Measurements from ENCODE around the gene RADIL. TPM values are rescaled to one million over a fixed set of nuclear protein-coding genes. Genes with fewer than 3 reads are reported as not detected.

The RADIL gene
- total and polyA plus RNA-seq, 3 experiments from 2014 or later, result 0.04 to 0.20 TPM; not detected in 1

DNA sequence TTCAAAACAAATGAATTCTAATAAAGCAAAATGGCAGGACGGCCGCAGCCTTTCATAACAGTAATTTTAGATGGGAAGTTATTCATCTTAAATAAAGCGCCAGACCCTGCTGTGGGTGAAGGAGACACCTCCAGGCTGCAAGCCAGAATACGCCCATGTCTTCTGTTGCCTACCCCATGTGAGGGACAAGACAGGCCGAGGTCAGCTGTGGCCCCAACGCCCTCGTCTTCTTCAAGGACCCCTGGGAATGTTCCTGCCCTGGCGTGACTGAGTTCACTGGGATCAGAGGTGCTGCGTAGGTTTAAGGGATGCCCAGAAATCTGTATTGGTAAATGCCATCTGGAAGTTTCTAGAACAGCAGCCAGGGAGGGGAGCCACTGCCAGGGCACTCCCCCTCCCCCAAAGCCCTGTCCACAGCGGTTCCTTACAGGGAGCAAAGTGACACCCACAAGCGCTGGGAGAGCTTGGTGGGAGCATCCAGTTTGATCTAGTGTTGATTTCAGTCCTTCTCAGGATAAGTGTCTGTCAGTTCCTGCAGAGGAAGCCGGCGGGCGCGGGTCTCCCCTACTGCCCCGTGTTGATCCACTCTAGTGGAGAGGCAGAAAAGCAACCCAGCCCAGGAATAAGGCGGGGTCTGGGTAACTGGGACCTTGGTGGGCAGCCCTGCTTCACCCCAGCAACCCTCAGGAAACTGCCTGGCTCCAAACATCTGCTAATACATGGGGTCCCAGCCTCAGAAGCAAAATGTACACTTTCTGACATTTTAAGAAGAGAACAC lies 42.3 kb downstream of the RADIL start:
- Histone ChIP-seq H3K4me3 (ENCODE audit: low read length) (no peak overlapping the region), H3K9me3 (ENCODE audit: low read length) (no peaks in the 10 kb centered on the region), H3K27me3 (ENCODE audit: insufficient read depth, low read length, poor library complexity, severe bottlenecking) (no peaks in the 10 kb centered on the region), H3K36me3 (ENCODE audit: insufficient read depth, low read length) (no peaks in the 10 kb centered on the region), H3K4me1 (ENCODE audit: insufficient read depth, low read length) (no peaks in the 10 kb centered on the region), H3K27ac (ENCODE audit: low read depth, low read length) (no peak overlapping the region)
- CTCF ChIA-PET, result no interaction called here
- DNase-seq, result no peak
- H3K9me3 Mint-ChIP-seq, result no peaks in the 10 kb centered on the region
- H3K4me1 Mint-ChIP-seq, result peaks cover 0 to 3% (median 0%) of the 10 kb centered on the region in 3 donors
- H3K27me3 Mint-ChIP-seq, result peaks cover 7 to 18% of the 10 kb centered on the region in 2 donors
- POLR2A ChIA-PET, result no interaction called here
- no peaks in the 10 kb centered on the region for H3K36me3 Mint-ChIP-seq
- no peak overlapping the region for H3K4me3 Mint-ChIP-seq
- no peak overlapping the region for H3K27ac Mint-ChIP-seq

DNA sequence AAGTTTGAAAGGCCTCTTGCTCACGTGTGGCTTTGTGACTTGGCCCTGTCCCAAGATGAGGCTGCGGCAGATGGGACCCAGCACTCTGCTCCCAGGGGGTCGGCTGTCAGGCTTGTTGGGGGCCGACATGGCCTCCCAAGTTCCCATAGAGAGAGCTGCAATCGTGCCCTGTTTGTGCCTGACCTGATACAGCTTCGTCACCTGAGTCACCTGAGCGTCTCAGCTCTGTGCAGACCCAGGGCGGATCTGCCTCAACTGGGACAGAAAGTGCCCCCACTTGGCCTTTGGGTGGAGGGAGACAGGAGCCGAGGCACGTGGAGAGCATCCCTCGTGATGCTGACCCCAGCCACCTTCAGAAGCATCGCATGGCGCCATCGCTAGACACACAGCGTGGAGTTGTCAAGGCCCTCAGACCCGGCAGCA lies 43.4 kb downstream of the RADIL start:
- no peaks in the 10 kb centered on the region for H3K27me3 ChIP-seq (ENCODE audit: insufficient read depth, low read length, poor library complexity, severe bottlenecking)
- CTCF ChIA-PET, result no interaction called here
- Mint-ChIP-seq H3K27ac (no peak overlapping the region), H3K9me3 (no peaks in the 10 kb centered on the region), H3K4me1 (no peaks in the 10 kb centered on the region), H3K36me3 (no peaks in the 10 kb centered on the region), H3K27me3 (peaks cover 2 to 11% of the 10 kb centered on the region in 2 donors), H3K4me3 (no peak overlapping the region)
- H3K36me3 ChIP-seq (ENCODE audit: insufficient read depth, low read length), result no peaks in the 10 kb centered on the region
- H3K9me3 ChIP-seq (ENCODE audit: low read length), result no peaks in the 10 kb centered on the region
- H3K4me1 ChIP-seq (ENCODE audit: insufficient read depth, low read length), result no peaks in the 10 kb centered on the region
- no peak overlapping the region for H3K27ac ChIP-seq (ENCODE audit: low read depth, low read length)
- DNase-seq, result no peak
- H3K4me3 ChIP-seq (ENCODE audit: low read length), result no peak overlapping the region
- POLR2A ChIA-PET, result no interaction called here

DNA sequence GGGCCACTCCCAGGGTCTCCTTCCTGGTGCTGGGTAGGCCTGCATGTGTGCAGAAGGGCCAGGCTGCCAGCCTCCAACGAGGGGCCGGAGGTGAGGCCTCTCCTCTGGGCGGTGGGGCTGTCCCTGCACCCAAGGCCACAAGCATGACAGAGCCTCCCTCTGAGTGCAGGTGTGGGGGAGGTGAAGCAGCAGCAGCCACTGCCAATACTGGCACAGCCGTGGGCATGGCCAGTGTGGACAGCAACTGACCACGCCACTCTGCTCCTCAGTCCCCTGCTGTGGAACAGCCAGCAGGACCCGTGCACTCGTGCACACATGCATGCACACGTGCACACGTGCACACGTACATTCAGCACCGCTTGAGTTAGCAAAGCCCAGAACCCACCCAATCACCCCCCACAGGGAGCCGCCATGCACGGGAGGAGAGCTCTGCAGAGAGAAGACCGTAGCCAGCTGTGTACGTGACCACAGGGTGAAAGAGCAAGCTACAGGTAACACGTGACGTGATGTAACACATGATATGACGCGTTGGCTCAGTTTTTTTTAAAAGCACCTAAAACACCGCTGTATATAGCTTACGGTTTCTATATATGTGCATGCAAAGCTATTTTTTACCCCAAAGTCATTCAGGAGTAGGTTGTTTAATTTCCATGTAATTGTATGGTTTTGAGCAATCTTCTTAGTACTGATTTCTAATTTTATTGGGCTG lies 44.7 kb downstream of the RADIL start:
- POLR2A ChIA-PET, result no interaction called here
- no peaks in the 10 kb centered on the region for H3K4me1 Mint-ChIP-seq

DNA sequence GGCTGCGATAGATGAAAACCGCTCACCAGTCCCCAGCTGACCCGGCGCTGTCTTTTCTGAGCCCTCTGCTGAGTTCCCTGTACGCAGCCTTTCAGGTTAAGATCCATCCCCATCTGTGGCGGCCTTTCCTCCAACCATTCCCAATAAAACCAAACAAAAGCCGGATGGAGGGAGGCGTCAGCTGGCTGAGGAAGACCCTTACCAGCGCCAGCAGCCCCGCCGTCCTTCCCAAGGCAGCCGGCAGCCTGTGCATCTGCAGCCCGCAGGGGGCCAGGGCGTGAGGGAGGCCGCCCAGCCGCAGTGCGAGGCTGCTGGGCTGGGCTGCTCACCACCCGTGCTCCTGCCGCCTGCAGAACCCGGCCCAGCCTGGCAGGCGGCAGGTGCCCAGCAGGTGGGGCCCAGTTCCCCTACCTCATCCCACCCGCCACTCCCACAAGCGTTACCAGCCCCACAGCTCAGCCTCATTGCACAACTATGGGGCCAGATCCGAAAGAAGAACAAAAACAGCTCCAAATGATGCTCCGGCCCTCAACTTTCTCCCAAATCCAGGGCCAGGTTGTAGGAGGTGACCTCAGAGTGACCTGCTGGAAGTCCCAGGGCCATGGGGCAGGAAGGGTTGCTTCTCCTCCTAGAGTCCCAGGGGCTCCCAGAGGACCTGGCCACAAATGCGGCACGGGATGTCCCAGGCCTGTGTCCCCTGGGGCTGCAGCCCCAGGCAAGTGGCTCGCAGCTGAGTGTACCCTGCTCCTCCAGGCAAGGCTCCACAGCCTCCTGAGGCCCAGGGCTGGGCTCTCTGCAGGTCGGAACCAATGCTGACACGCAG lies 45.5 kb downstream of the RADIL start:
- H3K27ac Mint-ChIP-seq, result no peak overlapping the region
- POLR2A ChIA-PET, result no interaction called here

More for the DNA sequence above, 44.7 kb downstream of the RADIL start:
- H3K36me3 Mint-ChIP-seq, result no peaks in the 10 kb centered on the region
- no peak for DNase-seq
- Histone ChIP-seq H3K27ac (ENCODE audit: low read depth, low read length) (no peak overlapping the region), H3K9me3 (ENCODE audit: low read length) (no peaks in the 10 kb centered on the region), H3K4me1 (ENCODE audit: insufficient read depth, low read length) (no peaks in the 10 kb centered on the region), H3K4me3 (ENCODE audit: low read length) (no peak overlapping the region), H3K36me3 (ENCODE audit: insufficient read depth, low read length) (no peaks in the 10 kb centered on the region), H3K27me3 (ENCODE audit: insufficient read depth, low read length, poor library complexity, severe bottlenecking) (no peaks in the 10 kb centered on the region)
- H3K27ac Mint-ChIP-seq, result no peak overlapping the region
- CTCF ChIA-PET, result no interaction called here
- H3K4me3 Mint-ChIP-seq, result no peak overlapping the region
- H3K27me3 Mint-ChIP-seq, result peaks cover 2 to 8% of the 10 kb centered on the region in 2 donors
- no peaks in the 10 kb centered on the region for H3K9me3 Mint-ChIP-seq

DNA sequence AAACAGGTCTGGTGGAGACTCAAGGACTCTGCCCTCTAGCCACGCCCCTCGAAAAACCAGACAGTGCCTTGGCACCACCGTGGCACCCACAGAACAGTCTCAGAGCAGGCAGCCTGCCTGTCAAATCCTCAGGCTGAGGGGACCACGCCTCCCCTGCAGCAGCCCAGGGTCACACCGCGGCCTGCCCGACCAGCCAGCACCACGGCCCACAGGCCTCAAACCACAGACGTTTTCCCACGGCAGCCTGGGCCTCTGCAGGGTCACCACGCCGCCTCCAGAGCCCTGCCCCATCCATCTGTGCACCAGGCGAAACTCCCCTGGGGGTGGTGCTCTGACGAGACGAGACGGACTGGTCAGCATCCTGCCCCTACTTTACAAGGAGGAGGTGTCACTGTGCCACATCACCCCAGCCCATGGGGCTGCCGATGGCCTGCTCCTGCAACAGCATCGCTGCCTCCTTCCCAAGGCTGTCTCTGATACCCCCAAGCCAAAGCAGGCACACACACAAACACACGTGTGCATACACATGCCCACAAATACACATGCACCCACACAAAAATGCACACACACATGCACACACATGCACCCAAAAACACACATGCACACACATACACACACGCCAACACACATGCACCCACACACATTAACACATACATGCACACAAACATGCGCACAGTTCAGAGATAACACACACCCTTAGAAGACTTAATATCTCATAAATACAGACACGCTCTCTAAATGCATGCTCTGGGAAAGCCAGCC lies 46.3 kb downstream of the RADIL start:
- Histone ChIP-seq H3K27ac (ENCODE audit: low read depth, low read length) (no peak overlapping the region), H3K4me3 (ENCODE audit: low read length) (no peak overlapping the region), H3K4me1 (ENCODE audit: insufficient read depth, low read length) (no peaks in the 10 kb centered on the region), H3K36me3 (ENCODE audit: insufficient read depth, low read length) (no peaks in the 10 kb centered on the region), H3K27me3 (ENCODE audit: insufficient read depth, low read length, poor library complexity, severe bottlenecking) (no peaks in the 10 kb centered on the region), H3K9me3 (ENCODE audit: low read length) (no peaks in the 10 kb centered on the region)
- H3K36me3 Mint-ChIP-seq, result no peaks in the 10 kb centered on the region
- H3K27me3 Mint-ChIP-seq, result no peaks in the 10 kb centered on the region
- CTCF ChIA-PET, result no interaction called here
- DNase-seq, result no peak
- H3K9me3 Mint-ChIP-seq, result no peaks in the 10 kb centered on the region
- no peaks in the 10 kb centered on the region for H3K4me1 Mint-ChIP-seq
- POLR2A ChIA-PET, result no interaction called here
- H3K27ac Mint-ChIP-seq, result no peak overlapping the region
- H3K4me3 Mint-ChIP-seq, result no peak overlapping the region

More for the DNA sequence above, 45.5 kb downstream of the RADIL start:
- Mint-ChIP-seq H3K9me3 (no peaks in the 10 kb centered on the region), H3K27me3 (peaks cover 2 to 4% of the 10 kb centered on the region in 2 donors), H3K4me1 (no peaks in the 10 kb centered on the region), H3K36me3 (no peaks in the 10 kb centered on the region), H3K4me3 (no peak overlapping the region)
- Histone ChIP-seq H3K9me3 (ENCODE audit: low read length) (no peaks in the 10 kb centered on the region), H3K27ac (ENCODE audit: low read depth, low read length) (no peak overlapping the region), H3K27me3 (ENCODE audit: insufficient read depth, low read length, poor library complexity, severe bottlenecking) (no peaks in the 10 kb centered on the region), H3K4me3 (ENCODE audit: low read length) (no peak overlapping the region), H3K4me1 (ENCODE audit: insufficient read depth, low read length) (no peaks in the 10 kb centered on the region), H3K36me3 (ENCODE audit: insufficient read depth, low read length) (no peaks in the 10 kb centered on the region)
- DNase-seq, result no peak
- CTCF ChIA-PET, result no interaction called here

DNA sequence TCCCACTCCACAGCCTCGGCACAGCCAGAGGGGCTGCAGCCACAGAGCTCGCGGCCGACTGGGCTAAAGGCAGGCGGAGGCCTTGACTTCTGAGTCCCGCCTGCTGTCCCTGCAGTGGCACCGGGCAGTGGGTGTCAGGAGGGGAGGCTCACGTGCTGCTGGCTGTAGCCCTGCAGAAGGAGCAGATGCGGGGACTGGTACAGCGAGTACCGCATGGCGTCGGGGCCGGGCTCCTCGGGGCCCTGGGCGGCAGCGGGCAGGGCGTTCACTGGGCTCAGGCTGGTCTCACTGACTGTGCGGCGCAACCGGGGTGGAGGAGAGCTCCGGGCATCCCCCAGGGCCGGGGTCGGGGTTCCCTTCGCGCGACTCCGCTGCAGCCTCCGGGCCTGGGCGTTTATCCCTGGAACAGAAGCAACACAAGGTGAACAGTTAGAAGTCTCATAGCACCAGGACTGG lies 47.3 kb downstream of the RADIL start:
- H3K4me3 Mint-ChIP-seq, result no peak overlapping the region
- no peaks in the 10 kb centered on the region for H3K4me1 Mint-ChIP-seq
- H3K9me3 Mint-ChIP-seq, result no peaks in the 10 kb centered on the region
- POLR2A ChIA-PET, result no interaction called here
- no peak for DNase-seq
- Histone ChIP-seq H3K4me1 (ENCODE audit: insufficient read depth, low read length) (no peaks in the 10 kb centered on the region), H3K27me3 (ENCODE audit: insufficient read depth, low read length, poor library complexity, severe bottlenecking) (no peaks in the 10 kb centered on the region), H3K9me3 (ENCODE audit: low read length) (no peaks in the 10 kb centered on the region), H3K36me3 (ENCODE audit: insufficient read depth, low read length) (no peaks in the 10 kb centered on the region), H3K4me3 (ENCODE audit: low read length) (no peak overlapping the region), H3K27ac (ENCODE audit: low read depth, low read length) (no peak overlapping the region)
- no peaks in the 10 kb centered on the region for H3K36me3 Mint-ChIP-seq
- H3K27ac Mint-ChIP-seq, result no peak overlapping the region
- no peaks in the 10 kb centered on the region for H3K27me3 Mint-ChIP-seq
- CTCF ChIA-PET, result no interaction called here

DNA sequence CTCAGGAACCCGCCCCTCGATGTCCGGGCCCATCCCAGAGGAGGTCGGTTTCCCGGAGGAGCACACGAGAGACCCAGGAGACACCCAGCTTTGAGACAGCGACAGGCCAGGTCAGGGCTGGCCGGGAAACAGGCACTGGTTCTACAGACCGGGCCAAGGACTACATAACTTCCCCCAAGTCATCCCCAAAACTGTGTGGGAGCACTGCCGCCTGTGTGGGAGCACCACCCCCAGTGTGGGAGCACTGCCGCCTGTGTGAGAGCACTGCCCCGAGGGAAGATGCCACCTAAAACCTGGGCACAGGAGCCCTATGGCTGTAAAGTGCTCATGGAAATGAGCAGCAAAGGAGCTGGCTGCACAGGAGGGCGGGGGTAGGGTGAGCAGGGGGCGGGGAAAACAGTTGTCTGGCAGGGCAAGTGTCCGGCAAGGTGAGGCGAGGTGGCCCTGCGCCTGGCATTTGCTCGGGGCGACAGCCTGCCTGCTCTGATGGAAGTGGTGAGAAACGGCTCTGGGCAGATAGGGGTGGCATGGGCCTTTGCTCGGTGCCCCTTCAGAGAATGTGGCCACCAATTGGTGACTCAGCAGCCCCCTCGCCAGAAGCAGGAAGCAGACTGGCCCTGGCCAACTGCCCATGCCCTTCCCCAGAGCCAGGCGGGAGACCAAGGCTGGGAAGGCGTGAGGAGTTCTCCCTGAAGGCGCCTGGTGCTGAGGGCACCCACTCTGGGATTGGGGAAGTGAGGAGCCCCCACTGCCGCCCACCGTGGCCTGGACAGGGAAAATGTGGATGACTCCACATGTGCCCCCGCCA lies 47.9 kb downstream of the RADIL start:
- H3K9me3 Mint-ChIP-seq, result no peaks in the 10 kb centered on the region
- no peaks in the 10 kb centered on the region for H3K36me3 Mint-ChIP-seq
- ChIA-PET CTCF (no interaction called here), POLR2A (no interaction called here)
- H3K4me3 Mint-ChIP-seq, result no peak overlapping the region
- no peaks in the 10 kb centered on the region for H3K27me3 Mint-ChIP-seq
- Histone ChIP-seq H3K4me1 (ENCODE audit: insufficient read depth, low read length) (no peaks in the 10 kb centered on the region), H3K4me3 (ENCODE audit: low read length) (no peak overlapping the region), H3K36me3 (ENCODE audit: insufficient read depth, low read length) (no peaks in the 10 kb centered on the region), H3K27me3 (ENCODE audit: insufficient read depth, low read length, poor library complexity, severe bottlenecking) (no peaks in the 10 kb centered on the region), H3K9me3 (ENCODE audit: low read length) (no peaks in the 10 kb centered on the region), H3K27ac (ENCODE audit: low read depth, low read length) (no peak overlapping the region)
- no peaks in the 10 kb centered on the region for H3K4me1 Mint-ChIP-seq
- no peak overlapping the region for H3K27ac Mint-ChIP-seq
- no peak for DNase-seq

Measured in CD8-positive, alpha-beta memory T cell (primary cell).